ENCODE data around the gene MAP7. TPM values are rescaled to one million over a fixed set of nuclear protein-coding genes. Genes with fewer than 3 reads are reported as not detected.

MAP7 gene
- total RNA-seq, 2 donors from 2014 or later: 35.1 to 45.2 TPM

- no peaks in the 10 kb centered on the region for H3K27me3 ChIP-seq (replicated peaks; ENCODE audit: insufficient read depth)
- no peaks in the 10 kb centered on the region for H3K4me1 ChIP-seq (replicated peaks)
- intact Hi-C loops (cut with DNase I): no loop called here
- no peaks in the 10 kb centered on the region for H3K9me3 ChIP-seq
- no peak for TF ChIP-seq CTCF (IDR thresholded peaks at IDR 0.05)
- TF ChIP-seq POLR2A (IDR thresholded peaks at IDR 0.05): no peak
- TF ChIP-seq POLR2AphosphoS5 (IDR thresholded peaks at IDR 0.05): no peak
- WGBS: 44% methylated on average over 4 of the region's 4 CpGs
- H3K36me3 ChIP-seq: no peaks in the 10 kb centered on the region
- H3K4me3 ChIP-seq: no peak overlapping the region
- no peak overlapping the region for H3K27ac ChIP-seq
- no peak for DNase-seq (ENCODE audit: low spot score)
Observed at GRCh38 chr6:136370988-136371728, 179.1 kb downstream of the MAP7 start.

GRCh38 chr6:136365776-136366354 lies 184.4 kb downstream of the MAP7 start:
- no peak overlapping the region for H3K4me3 ChIP-seq
- 34% methylated on average over 11 of the region's 11 CpGs for WGBS
- peak overlapping the region; percentile 25 to 50 for H3K27ac ChIP-seq
- TF ChIP-seq POLR2A (IDR thresholded peaks at IDR 0.05) (no peak), CTCF (IDR thresholded peaks at IDR 0.05) (no peak), POLR2AphosphoS5 (IDR thresholded peaks at IDR 0.05) (peak; percentile 40)
- intact Hi-C loops (cut with DNase I): no loop called here
- H3K4me1 ChIP-seq (replicated peaks): no peaks in the 10 kb centered on the region
- H3K27me3 ChIP-seq (replicated peaks; ENCODE audit: insufficient read depth): no peaks in the 10 kb centered on the region
- peak; percentile 66 for DNase-seq (ENCODE audit: low spot score)
- H3K9me3 ChIP-seq: no peaks in the 10 kb centered on the region
- no peaks in the 10 kb centered on the region for H3K36me3 ChIP-seq

- Histone ChIP-seq H3K4me1 (replicated peaks) (no peaks in the 10 kb centered on the region), H3K27ac (peak overlapping the region; percentile 28 to 33), H3K36me3 (no peaks in the 10 kb centered on the region), H3K27me3 (replicated peaks; ENCODE audit: insufficient read depth) (no peaks in the 10 kb centered on the region), H3K9me3 (no peaks in the 10 kb centered on the region), H3K4me3 (no peak overlapping the region)
- intact Hi-C loops (cut with DNase I): no loop called here
- no peak for DNase-seq (ENCODE audit: low spot score)
- WGBS: 88% methylated on average over 11 of the region's 11 CpGs
- TF ChIP-seq POLR2A (IDR thresholded peaks at IDR 0.05) (no peak), POLR2AphosphoS5 (IDR thresholded peaks at IDR 0.05) (no peak), CTCF (IDR thresholded peaks at IDR 0.05) (no peak)
Observed at GRCh38 chr6:136362421-136363356, 187.5 kb downstream of the MAP7 start.

- no peaks in the 10 kb centered on the region for H3K27me3 ChIP-seq (replicated peaks; ENCODE audit: insufficient read depth)
- no peaks in the 10 kb centered on the region for H3K9me3 ChIP-seq
- no peak for DNase-seq (ENCODE audit: low spot score)
- H3K27ac ChIP-seq: peak overlapping the region in 1 of 2 donors; percentile 13
- H3K4me3 ChIP-seq: no peak overlapping the region
- 86% methylated on average over 2 of the region's 2 CpGs for WGBS
- no peaks in the 10 kb centered on the region for H3K36me3 ChIP-seq
- TF ChIP-seq POLR2AphosphoS5 (IDR thresholded peaks at IDR 0.05) (no peak), CTCF (IDR thresholded peaks at IDR 0.05) (no peak)
- H3K4me1 ChIP-seq (replicated peaks): no peaks in the 10 kb centered on the region
- intact Hi-C loops (cut with DNase I): no loop called here
Observed at GRCh38 chr6:136361787-136362186, 188.4 kb downstream of the MAP7 start.
